H4 (cell line): ENCODE measurements around the gene USP6NL. TPM values are rescaled to one million over a fixed set of nuclear protein-coding genes. Genes with fewer than 3 reads are reported as not detected.
"Not testable (repeated sequence)": the region's sequence is repeated elsewhere in the genome, so short reads cannot be mapped to it uniquely, and the experiment has no call there.

Experiments used
- DNase-seq: peaks from one replicate; pipeline ENCODE4 v3.0.0-alpha.2; 2015; ENCODE audit warnings: low spot score
- total RNA-seq: library from RNA; depleted of rRNA; stranded (reverse); fragments of >200 nt; shearing (Covaris generic); gene quantifications from 2 replicates; pipeline ENCODE4 v1.2.3, GENCODE V29; 2014

The USP6NL gene
- total RNA-seq, 1 experiment from 2014 or later: 9.6 TPM

GRCh38 chr10:11446864-11447263 lies 164.6 kb downstream of the USP6NL start:
- no peak for DNase-seq

GRCh38 chr10:11446133-11446532 lies 165.3 kb downstream of the USP6NL start:
- no peak for DNase-seq

GRCh38 chr10:11444531-11445228 lies 166.8 kb downstream of the USP6NL start:
- DNase-seq: no peak

GRCh38 chr10:11444155-11444530 lies 167.3 kb downstream of the USP6NL start:
- no peak for DNase-seq

GRCh38 chr10:11443468-11444154 lies 167.8 kb downstream of the USP6NL start:
- no peak for DNase-seq

GRCh38 chr10:11442001-11442773 lies 169.3 kb downstream of the USP6NL start:
- no peak for DNase-seq

GRCh38 chr10:11441151-11441535 lies 170.3 kb downstream of the USP6NL start:
- no peak for DNase-seq

- DNase-seq: no peak
Observed at GRCh38 chr10:11440250-11441150, 170.9 kb downstream of the USP6NL start.

GRCh38 chr10:11439523-11440053 lies 171.9 kb downstream of the USP6NL start:
- DNase-seq: no peak

- DNase-seq: no peak
Observed at GRCh38 chr10:11437391-11438142, 173.9 kb downstream of the USP6NL start.

- DNase-seq: not testable (repeated sequence)
Observed at GRCh38 chr10:11436445-11436844, 175.0 kb downstream of the USP6NL start.

GRCh38 chr10:11435581-11435981 lies 175.9 kb downstream of the USP6NL start:
- no peak for DNase-seq

GRCh38 chr10:11434324-11434723 lies 177.1 kb downstream of the USP6NL start:
- DNase-seq: no peak

GRCh38 chr10:11433657-11434056 lies 177.8 kb downstream of the USP6NL start:
- DNase-seq: no peak

GRCh38 chr10:11431216-11431555 lies 180.3 kb downstream of the USP6NL start:
- DNase-seq: no peak

- no peak for DNase-seq
Observed at GRCh38 chr10:11430421-11431215, 180.8 kb downstream of the USP6NL start.

GRCh38 chr10:11429439-11430052 lies 181.9 kb downstream of the USP6NL start:
- DNase-seq: no peak

- no peak for DNase-seq
Observed at GRCh38 chr10:11425676-11426075, 185.8 kb downstream of the USP6NL start.

GRCh38 chr10:11425296-11425610 lies 186.2 kb downstream of the USP6NL start:
- DNase-seq: no peak
